Measurements from ENCODE around the gene TFAP2E.
A peak's percentile ranks its signal among the peaks of the same experiment; 100 is the strongest.

Gene TFAP2E

GRCh38 chr1:35573198-35574124 is at the start of gene TFAP2E:
Gene TFAP2E, plus strand, starts transcription at chr1:35573314. Its CDS starts 264 bp downstream, at chr1:35573578.
- Histone ChIP-seq H3K36me3 (ENCODE audit: control insufficient read depth, insufficient read depth, low read length, severe bottlenecking) (no peaks in the 10 kb centered on the region), H3K27me3 (replicated peaks; ENCODE audit: control insufficient read depth, insufficient read depth, low read length) (peaks cover 29% of the 10 kb centered on the region), H3K9me3 (ENCODE audit: control insufficient read depth, low read length) (no peaks in the 10 kb centered on the region), H3K4me3 (ENCODE audit: low read length) (peak within 1 kb of the TSS; percentile 76), H3K9ac (ENCODE audit: low read length) (peak within 1 kb of the TSS; percentile 36), H3K4me1 (ENCODE audit: control insufficient read depth, insufficient read depth, low read length) (peaks cover 22% of the 10 kb centered on the region)
- peak; percentile 66 for DNase-seq (ENCODE audit: low read depth)

- H3K9me3 ChIP-seq (ENCODE audit: control insufficient read depth, low read length) = peaks cover 3% of the 10 kb centered on the region
- no peak overlapping the region for H3K4me3 ChIP-seq (ENCODE audit: low read length)
- no peak overlapping the region for H3K9ac ChIP-seq (ENCODE audit: low read length)
- H3K36me3 ChIP-seq (ENCODE audit: control insufficient read depth, insufficient read depth, low read length, severe bottlenecking) = no peaks in the 10 kb centered on the region
- H3K4me1 ChIP-seq (ENCODE audit: control insufficient read depth, insufficient read depth, low read length) = no peaks in the 10 kb centered on the region
- H3K27me3 ChIP-seq (replicated peaks; ENCODE audit: control insufficient read depth, insufficient read depth, low read length) = no peaks in the 10 kb centered on the region
- DNase-seq (ENCODE audit: low read depth) = no peak
Measured at GRCh38 chr1:35524106-35524505, 49.0 kb upstream of the TFAP2E start.

GRCh38 chr1:35530168-35530567 is 42.9 kb upstream of the TFAP2E start:
- no peaks in the 10 kb centered on the region for H3K27me3 ChIP-seq (replicated peaks; ENCODE audit: control insufficient read depth, insufficient read depth, low read length)
- DNase-seq (ENCODE audit: low read depth) = no peak
- no peak overlapping the region for H3K9ac ChIP-seq (ENCODE audit: low read length)
- H3K4me3 ChIP-seq (ENCODE audit: low read length) = no peak overlapping the region
- peaks cover 12% of the 10 kb centered on the region for H3K4me1 ChIP-seq (ENCODE audit: control insufficient read depth, insufficient read depth, low read length)
- H3K9me3 ChIP-seq (ENCODE audit: control insufficient read depth, low read length) = peaks cover 3% of the 10 kb centered on the region
- peaks cover 15% of the 10 kb centered on the region for H3K36me3 ChIP-seq (ENCODE audit: control insufficient read depth, insufficient read depth, low read length, severe bottlenecking)

- Histone ChIP-seq H3K4me3 (ENCODE audit: low read length) (no peak overlapping the region), H3K4me1 (ENCODE audit: control insufficient read depth, insufficient read depth, low read length) (peaks cover 12% of the 10 kb centered on the region), H3K9me3 (ENCODE audit: control insufficient read depth, low read length) (peaks cover 3% of the 10 kb centered on the region), H3K36me3 (ENCODE audit: control insufficient read depth, insufficient read depth, low read length, severe bottlenecking) (peaks cover 15% of the 10 kb centered on the region), H3K27me3 (replicated peaks; ENCODE audit: control insufficient read depth, insufficient read depth, low read length) (no peaks in the 10 kb centered on the region), H3K9ac (ENCODE audit: low read length) (no peak overlapping the region)
- DNase-seq (ENCODE audit: low read depth) = no peak
Measured at GRCh38 chr1:35530946-35531345, 42.2 kb upstream of the TFAP2E start.

- Histone ChIP-seq H3K4me3 (ENCODE audit: low read length) (no peak overlapping the region), H3K36me3 (ENCODE audit: control insufficient read depth, insufficient read depth, low read length, severe bottlenecking) (peaks cover 15% of the 10 kb centered on the region), H3K4me1 (ENCODE audit: control insufficient read depth, insufficient read depth, low read length) (peaks cover 12% of the 10 kb centered on the region), H3K27me3 (replicated peaks; ENCODE audit: control insufficient read depth, insufficient read depth, low read length) (no peaks in the 10 kb centered on the region), H3K9ac (ENCODE audit: low read length) (no peak overlapping the region), H3K9me3 (ENCODE audit: control insufficient read depth, low read length) (peaks cover 3% of the 10 kb centered on the region)
- no peak for DNase-seq (ENCODE audit: low read depth)
Measured at GRCh38 chr1:35531368-35531767, 41.7 kb upstream of the TFAP2E start.

GRCh38 chr1:35532497-35533223 is 40.5 kb upstream of the TFAP2E start:
- Histone ChIP-seq H3K36me3 (ENCODE audit: control insufficient read depth, insufficient read depth, low read length, severe bottlenecking) (peaks cover 15% of the 10 kb centered on the region), H3K9me3 (ENCODE audit: control insufficient read depth, low read length) (no peaks in the 10 kb centered on the region), H3K4me3 (ENCODE audit: low read length) (no peak overlapping the region), H3K4me1 (ENCODE audit: control insufficient read depth, insufficient read depth, low read length) (peaks cover 14% of the 10 kb centered on the region), H3K27me3 (replicated peaks; ENCODE audit: control insufficient read depth, insufficient read depth, low read length) (no peaks in the 10 kb centered on the region), H3K9ac (ENCODE audit: low read length) (no peak overlapping the region)
- peak; percentile 17 for DNase-seq (ENCODE audit: low read depth)

- Histone ChIP-seq H3K4me3 (ENCODE audit: low read length) (no peak overlapping the region), H3K4me1 (ENCODE audit: control insufficient read depth, insufficient read depth, low read length) (peaks cover 22% of the 10 kb centered on the region), H3K9ac (ENCODE audit: low read length) (no peak overlapping the region), H3K9me3 (ENCODE audit: control insufficient read depth, low read length) (no peaks in the 10 kb centered on the region), H3K27me3 (replicated peaks; ENCODE audit: control insufficient read depth, insufficient read depth, low read length) (no peaks in the 10 kb centered on the region), H3K36me3 (ENCODE audit: control insufficient read depth, insufficient read depth, low read length, severe bottlenecking) (peaks cover 15% of the 10 kb centered on the region)
- no peak for DNase-seq (ENCODE audit: low read depth)
Measured at GRCh38 chr1:35533586-35533985, 39.5 kb upstream of the TFAP2E start.

GRCh38 chr1:35535243-35535642 is 37.9 kb upstream of the TFAP2E start:
- Histone ChIP-seq H3K4me1 (ENCODE audit: control insufficient read depth, insufficient read depth, low read length) (peaks cover 39% of the 10 kb centered on the region), H3K27me3 (replicated peaks; ENCODE audit: control insufficient read depth, insufficient read depth, low read length) (no peaks in the 10 kb centered on the region), H3K36me3 (ENCODE audit: control insufficient read depth, insufficient read depth, low read length, severe bottlenecking) (peaks cover 7% of the 10 kb centered on the region), H3K9ac (ENCODE audit: low read length) (no peak overlapping the region), H3K9me3 (ENCODE audit: control insufficient read depth, low read length) (no peaks in the 10 kb centered on the region), H3K4me3 (ENCODE audit: low read length) (no peak overlapping the region)
- no peak for DNase-seq (ENCODE audit: low read depth)

- Histone ChIP-seq H3K4me1 (ENCODE audit: control insufficient read depth, insufficient read depth, low read length) (peaks cover 44% of the 10 kb centered on the region), H3K9me3 (ENCODE audit: control insufficient read depth, low read length) (no peaks in the 10 kb centered on the region), H3K4me3 (ENCODE audit: low read length) (no peak overlapping the region), H3K36me3 (ENCODE audit: control insufficient read depth, insufficient read depth, low read length, severe bottlenecking) (no peaks in the 10 kb centered on the region), H3K9ac (ENCODE audit: low read length) (no peak overlapping the region), H3K27me3 (replicated peaks; ENCODE audit: control insufficient read depth, insufficient read depth, low read length) (no peaks in the 10 kb centered on the region)
- DNase-seq (ENCODE audit: low read depth) = no peak
Measured at GRCh38 chr1:35536556-35537162, 36.5 kb upstream of the TFAP2E start.

GRCh38 chr1:35537806-35538205 is 35.3 kb upstream of the TFAP2E start:
- H3K27me3 ChIP-seq (replicated peaks; ENCODE audit: control insufficient read depth, insufficient read depth, low read length) = no peaks in the 10 kb centered on the region
- no peaks in the 10 kb centered on the region for H3K9me3 ChIP-seq (ENCODE audit: control insufficient read depth, low read length)
- no peaks in the 10 kb centered on the region for H3K36me3 ChIP-seq (ENCODE audit: control insufficient read depth, insufficient read depth, low read length, severe bottlenecking)
- no peak overlapping the region for H3K9ac ChIP-seq (ENCODE audit: low read length)
- DNase-seq (ENCODE audit: low read depth) = no peak
- H3K4me1 ChIP-seq (ENCODE audit: control insufficient read depth, insufficient read depth, low read length) = peaks cover 38% of the 10 kb centered on the region
- no peak overlapping the region for H3K4me3 ChIP-seq (ENCODE audit: low read length)

Measured in adipocyte (in vitro differentiated cells).